Limb (tissue), 2 donors: ENCODE results near the gene COQ4.

Source experiments
- DNase-seq, 2 donors: peaks; one replicate each; pipeline ENCODE4 v3.0.0-alpha.2; 2016; ENCODE audit errors: extremely low spot score in 2 of 2

The COQ4 gene

GRCh38 chr9:128340691-128341434 is 18.2 kb downstream of the COQ4 start:
- DNase-seq = no peak

- DNase-seq = peak in 1 of 2 donors; percentile 58
Measured at GRCh38 chr9:128341435-128341849, 18.8 kb downstream of the COQ4 start.

- no peak for DNase-seq
Measured at GRCh38 chr9:128342971-128343680, 20.5 kb downstream of the COQ4 start.

GRCh38 chr9:128343855-128344254 is 21.2 kb downstream of the COQ4 start:
- DNase-seq = no peak

GRCh38 chr9:128344931-128345605 is 22.4 kb downstream of the COQ4 start:
- DNase-seq = no peak

GRCh38 chr9:128349125-128349524 is 26.5 kb downstream of the COQ4 start:
- DNase-seq = no peak

- no peak for DNase-seq
Measured at GRCh38 chr9:128349772-128350171, 27.1 kb downstream of the COQ4 start.

GRCh38 chr9:128355451-128355850 is 32.8 kb downstream of the COQ4 start:
- DNase-seq = no peak

GRCh38 chr9:128358090-128358489 is 35.5 kb downstream of the COQ4 start:
- DNase-seq = no peak

- no peak for DNase-seq
Measured at GRCh38 chr9:128358861-128359260, 36.2 kb downstream of the COQ4 start.

GRCh38 chr9:128360826-128361225 is 38.2 kb downstream of the COQ4 start:
- DNase-seq = no peak

- peak in 1 of 2 donors; percentile 51 for DNase-seq
Measured at GRCh38 chr9:128361296-128361985, 38.8 kb downstream of the COQ4 start.

- DNase-seq = peak; percentile 90 to 91
Measured at GRCh38 chr9:128361986-128362646, 39.5 kb downstream of the COQ4 start.

GRCh38 chr9:128362774-128363173 is 40.1 kb downstream of the COQ4 start:
- no peak for DNase-seq

- no peak for DNase-seq
Measured at GRCh38 chr9:128365525-128365924, 42.9 kb downstream of the COQ4 start.

- no peak for DNase-seq
Measured at GRCh38 chr9:128369024-128369706, 46.5 kb downstream of the COQ4 start.

GRCh38 chr9:128370367-128370751 is 47.7 kb downstream of the COQ4 start:
- no peak for DNase-seq

GRCh38 chr9:128370752-128371629 is 48.4 kb downstream of the COQ4 start, which contains the start of gene URM1:
Gene URM1 (plus strand): TSS chr9:128371374. CDS start chr9:128371381, 7 bp downstream.
- DNase-seq = peak; percentile 96 to 97

- DNase-seq = no peak
Measured at GRCh38 chr9:128371630-128372117, 49.0 kb downstream of the COQ4 start.
